ENCODE data around the gene DCP1A.
"Not testable (repeated sequence)": the region's sequence is repeated elsewhere in the genome, so short reads cannot be mapped to it uniquely, and the experiment has no call there.

The DCP1A gene

GRCh38 chr3:53347261-53348064 lies at the start of gene DCP1A:
Gene DCP1A (minus strand): TSS chr3:53347543. CDS start chr3:53347517, 26 bp downstream.
- peak; percentile 80 for DNase-seq

- DNase-seq = no peak
Observed at GRCh38 chr3:53384465-53385423, 37.4 kb upstream of the DCP1A start.

GRCh38 chr3:53382106-53382505 lies 34.8 kb upstream of the DCP1A start:
- DNase-seq = no peak

- no peak for DNase-seq
Observed at GRCh38 chr3:53380306-53380705, 33.0 kb upstream of the DCP1A start.

GRCh38 chr3:53379898-53380297 lies 32.6 kb upstream of the DCP1A start:
- DNase-seq = no peak

GRCh38 chr3:53377794-53378193 lies 30.5 kb upstream of the DCP1A start:
- DNase-seq = no peak

- no peak for DNase-seq
Observed at GRCh38 chr3:53376679-53377078, 29.3 kb upstream of the DCP1A start.

GRCh38 chr3:53375019-53375418 lies 27.7 kb upstream of the DCP1A start:
- DNase-seq = no peak

GRCh38 chr3:53370719-53371118 lies 23.4 kb upstream of the DCP1A start:
- DNase-seq = not testable (repeated sequence)

GRCh38 chr3:53361852-53362251 lies 14.5 kb upstream of the DCP1A start:
- DNase-seq = no peak

GRCh38 chr3:53357458-53357857 lies 10.1 kb upstream of the DCP1A start:
- no peak for DNase-seq

GRCh38 chr3:53354945-53355498 lies 7.7 kb upstream of the DCP1A start:
- no peak for DNase-seq

- DNase-seq = no peak
Observed at GRCh38 chr3:53353202-53353601, 5.9 kb upstream of the DCP1A start.

GRCh38 chr3:53350652-53351051 lies 3.3 kb upstream of the DCP1A start:
- no peak for DNase-seq

- not testable (repeated sequence) for DNase-seq
Observed at GRCh38 chr3:53348118-53348517, 775 bp upstream of the DCP1A start.

GRCh38 chr3:53346922-53347260 lies 452 bp downstream of the DCP1A start:
- DNase-seq = no peak

- no peak for DNase-seq
Observed at GRCh38 chr3:53346514-53346913, 829 bp downstream of the DCP1A start.

GRCh38 chr3:53342353-53342752 lies 5.0 kb downstream of the DCP1A start:
- DNase-seq = no peak

- no peak for DNase-seq
Observed at GRCh38 chr3:53337167-53337940, 10.0 kb downstream of the DCP1A start.

- no peak for DNase-seq
Observed at GRCh38 chr3:53334742-53335141, 12.6 kb downstream of the DCP1A start.

- DNase-seq = no peak
Observed at GRCh38 chr3:53331871-53332270, 15.5 kb downstream of the DCP1A start.

GRCh38 chr3:53329897-53330296 lies 17.4 kb downstream of the DCP1A start:
- DNase-seq = no peak

GRCh38 chr3:53328746-53329145 lies 18.6 kb downstream of the DCP1A start:
- no peak for DNase-seq
